ENCODE results near the gene CCT8L2.
"Not testable (repeated sequence)": the region's sequence is repeated elsewhere in the genome, so short reads cannot be mapped to it uniquely, and the experiment has no call there.

The CCT8L2 gene, protein sequence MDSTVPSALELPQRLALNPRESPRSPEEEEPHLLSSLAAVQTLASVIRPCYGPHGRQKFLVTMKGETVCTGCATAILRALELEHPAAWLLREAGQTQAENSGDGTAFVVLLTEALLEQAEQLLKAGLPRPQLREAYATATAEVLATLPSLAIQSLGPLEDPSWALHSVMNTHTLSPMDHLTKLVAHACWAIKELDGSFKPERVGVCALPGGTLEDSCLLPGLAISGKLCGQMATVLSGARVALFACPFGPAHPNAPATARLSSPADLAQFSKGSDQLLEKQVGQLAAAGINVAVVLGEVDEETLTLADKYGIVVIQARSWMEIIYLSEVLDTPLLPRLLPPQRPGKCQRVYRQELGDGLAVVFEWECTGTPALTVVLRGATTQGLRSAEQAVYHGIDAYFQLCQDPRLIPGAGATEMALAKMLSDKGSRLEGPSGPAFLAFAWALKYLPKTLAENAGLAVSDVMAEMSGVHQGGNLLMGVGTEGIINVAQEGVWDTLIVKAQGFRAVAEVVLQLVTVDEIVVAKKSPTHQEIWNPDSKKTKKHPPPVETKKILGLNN

DNA sequence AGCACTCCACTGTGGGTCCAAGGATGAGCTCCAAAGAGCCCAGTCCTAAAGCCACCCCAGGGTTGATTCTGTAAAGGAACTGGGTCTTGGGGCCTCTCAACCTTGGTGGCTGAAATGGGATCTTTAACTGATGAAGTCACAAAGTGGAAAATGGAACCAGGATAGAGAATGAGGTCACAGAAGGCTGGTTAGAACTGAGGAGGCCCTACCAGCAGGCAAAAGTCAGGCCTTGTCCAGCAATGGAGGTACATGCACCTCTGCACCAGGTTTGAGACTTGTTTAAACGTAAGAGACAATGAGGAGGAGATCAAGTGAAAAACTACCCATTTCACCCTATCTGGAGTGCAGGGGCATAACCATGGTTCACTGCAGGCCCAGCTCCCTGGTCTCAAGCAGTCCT, at the start of gene CCT8L2:
Gene CCT8L2, minus strand, starts transcription at position 101 of the 400 bp plus-strand sequence. CDS start 260 bp downstream, outside the sequence.
- not testable (repeated sequence) for FAIRE-seq; DNase-seq (ENCODE audit: extremely low spot score, insufficient read length, low read depth)

DNA sequence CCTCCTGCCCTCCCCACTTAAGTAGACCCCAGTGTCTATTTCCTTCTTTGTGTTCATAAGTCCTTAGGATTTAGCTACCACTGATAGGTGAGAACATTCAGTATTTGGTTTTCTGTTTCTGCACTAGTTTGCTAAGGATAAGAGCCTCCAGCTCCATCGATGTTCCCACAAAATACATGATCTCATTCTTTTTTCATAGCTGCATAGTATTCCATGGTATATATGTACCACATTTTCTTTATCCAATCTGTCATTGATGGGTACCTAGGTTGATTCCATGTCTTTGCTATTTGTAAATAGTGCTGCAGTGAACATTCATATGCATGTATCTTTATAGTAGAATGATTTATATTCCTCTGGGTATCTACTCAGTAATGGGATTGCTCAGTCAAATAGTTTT, 42.8 kb upstream of the CCT8L2 start:
- DNase-seq (ENCODE audit: extremely low spot score, insufficient read length, low read depth); FAIRE-seq: not testable (repeated sequence)

DNA sequence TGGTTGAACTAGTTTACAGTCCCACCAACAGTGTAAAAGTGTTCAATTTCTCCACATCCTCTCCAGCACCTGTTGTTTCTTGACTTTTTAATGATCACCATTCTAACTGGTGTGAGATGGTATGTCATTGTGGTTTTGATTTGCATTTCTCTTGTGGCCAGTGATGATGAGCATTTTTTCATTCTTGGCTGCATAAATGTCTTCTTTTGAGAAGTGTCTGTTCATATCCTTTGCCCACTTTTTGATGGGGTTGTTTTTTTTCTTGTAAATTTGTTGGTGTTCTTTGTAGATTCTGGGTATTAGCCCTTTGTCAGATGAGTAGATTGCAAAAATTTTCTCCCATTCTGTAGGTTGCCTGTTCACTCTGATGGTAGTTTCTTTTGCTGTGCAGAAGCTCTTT, 41.5 kb upstream of the CCT8L2 start:
- FAIRE-seq; DNase-seq (ENCODE audit: extremely low spot score, insufficient read length, low read depth): not testable (repeated sequence)

DNA sequence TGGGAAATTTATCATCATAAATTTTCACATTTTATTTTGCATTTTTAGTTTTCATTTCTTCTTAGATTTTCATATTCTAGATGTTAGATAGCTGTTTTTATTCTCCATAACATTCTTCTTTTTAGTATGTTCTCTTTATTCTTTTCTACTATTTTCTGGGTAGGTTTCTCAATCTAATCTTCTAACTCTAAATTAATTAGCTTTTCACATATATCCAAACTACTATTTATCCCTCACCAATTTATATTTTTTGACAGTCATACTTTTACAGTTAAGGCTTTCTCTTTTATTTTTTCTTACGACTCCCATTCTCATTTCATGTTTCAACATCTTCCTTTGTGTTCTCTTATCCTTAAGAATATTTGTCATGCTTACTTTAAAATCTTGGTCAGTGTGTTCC, 35.9 kb upstream of the CCT8L2 start:
- FAIRE-seq; DNase-seq (ENCODE audit: extremely low spot score, insufficient read length, low read depth): not testable (repeated sequence)

DNA sequence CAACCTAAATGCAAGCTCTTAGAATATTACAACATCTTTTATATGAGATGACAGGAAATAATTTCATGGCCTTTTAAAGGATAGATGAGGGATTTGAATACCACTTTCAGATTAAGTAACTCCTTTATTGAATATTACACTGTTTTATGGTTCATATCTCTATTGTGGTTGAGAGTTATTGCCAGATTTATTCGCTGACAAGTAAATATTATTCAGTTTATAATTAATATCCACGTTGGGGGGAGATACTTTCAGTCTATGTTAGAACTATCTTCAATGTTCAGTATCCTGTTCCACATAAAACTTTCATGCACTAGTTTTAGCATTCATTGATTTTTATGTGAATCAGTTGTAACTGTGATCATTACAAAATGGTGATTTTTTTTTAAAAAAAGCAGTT, 32.4 kb upstream of the CCT8L2 start:
- FAIRE-seq; DNase-seq (ENCODE audit: extremely low spot score, insufficient read length, low read depth): not testable (repeated sequence)

DNA sequence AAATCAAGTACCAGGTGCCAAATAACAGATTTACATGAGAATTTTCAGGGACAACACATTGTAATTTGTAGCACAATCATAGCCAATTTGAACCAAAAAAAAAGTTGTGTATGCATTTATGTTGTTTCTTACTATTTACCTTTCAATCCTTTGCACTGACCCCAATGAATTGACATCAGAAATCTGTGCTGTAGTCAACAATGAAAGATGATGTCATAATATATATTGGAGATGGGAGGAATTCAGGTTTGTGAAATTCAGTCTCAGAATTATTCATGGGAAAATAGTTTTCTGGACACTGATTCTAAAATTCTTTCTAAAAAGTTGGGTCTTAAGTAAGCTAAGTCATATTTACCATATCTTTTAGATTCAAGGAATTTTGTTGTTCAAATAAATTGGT, 31.0 kb upstream of the CCT8L2 start:
- FAIRE-seq, result not testable (repeated sequence)

DNA sequence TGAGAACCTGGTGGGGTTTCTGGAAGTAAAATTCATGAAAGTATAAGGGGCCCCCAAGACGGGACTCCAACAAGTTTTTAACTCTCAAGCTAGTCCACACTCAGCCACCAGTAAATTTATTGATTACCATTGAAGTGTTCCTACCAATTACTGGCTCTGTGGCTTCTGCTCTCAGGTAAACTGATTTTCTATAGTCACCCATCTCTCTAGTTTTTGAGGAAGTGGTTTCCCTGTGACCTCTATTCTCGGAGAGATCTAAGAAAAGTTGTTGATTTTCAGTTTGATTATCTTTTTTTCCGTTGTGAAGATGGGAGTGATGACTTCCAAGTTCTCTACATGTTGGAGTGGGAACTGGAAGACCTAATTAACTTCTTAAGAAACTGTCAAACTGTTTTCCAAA, 24.9 kb upstream of the CCT8L2 start:
- not testable (repeated sequence) for FAIRE-seq; DNase-seq (ENCODE audit: extremely low spot score, insufficient read length, low read depth)

More for the DNA sequence above, 31.0 kb upstream of the CCT8L2 start:
- not testable (repeated sequence) for DNase-seq (ENCODE audit: extremely low spot score, insufficient read length, low read depth)

DNA sequence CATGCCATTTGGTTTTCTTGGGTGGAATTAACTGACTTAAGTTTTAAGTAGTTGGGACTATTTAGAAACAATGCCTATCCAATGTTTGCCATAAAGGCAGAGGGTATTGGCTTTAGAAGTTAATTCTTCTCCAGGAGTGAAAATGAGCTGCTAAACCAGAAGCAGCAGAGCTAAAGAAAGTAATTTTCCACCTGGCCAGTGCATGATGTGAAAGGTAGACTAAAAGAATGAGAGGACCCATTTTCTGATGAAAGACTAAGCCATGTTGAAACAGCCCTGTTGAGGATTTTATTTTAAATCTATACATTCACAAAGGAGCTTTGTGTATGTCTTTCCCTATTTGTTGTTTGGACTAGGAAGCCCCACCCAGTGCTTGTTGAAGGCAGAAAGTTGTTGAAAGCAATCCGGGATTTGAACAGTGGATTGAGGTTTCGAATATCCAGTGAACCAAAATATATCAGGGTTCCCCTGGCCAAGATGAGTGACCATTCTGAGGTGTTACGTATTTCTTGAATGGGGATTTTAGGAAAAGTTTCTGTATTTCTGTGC, 23.9 kb upstream of the CCT8L2 start:
- FAIRE-seq; DNase-seq (ENCODE audit: extremely low spot score, insufficient read length, low read depth): not testable (repeated sequence)

DNA sequence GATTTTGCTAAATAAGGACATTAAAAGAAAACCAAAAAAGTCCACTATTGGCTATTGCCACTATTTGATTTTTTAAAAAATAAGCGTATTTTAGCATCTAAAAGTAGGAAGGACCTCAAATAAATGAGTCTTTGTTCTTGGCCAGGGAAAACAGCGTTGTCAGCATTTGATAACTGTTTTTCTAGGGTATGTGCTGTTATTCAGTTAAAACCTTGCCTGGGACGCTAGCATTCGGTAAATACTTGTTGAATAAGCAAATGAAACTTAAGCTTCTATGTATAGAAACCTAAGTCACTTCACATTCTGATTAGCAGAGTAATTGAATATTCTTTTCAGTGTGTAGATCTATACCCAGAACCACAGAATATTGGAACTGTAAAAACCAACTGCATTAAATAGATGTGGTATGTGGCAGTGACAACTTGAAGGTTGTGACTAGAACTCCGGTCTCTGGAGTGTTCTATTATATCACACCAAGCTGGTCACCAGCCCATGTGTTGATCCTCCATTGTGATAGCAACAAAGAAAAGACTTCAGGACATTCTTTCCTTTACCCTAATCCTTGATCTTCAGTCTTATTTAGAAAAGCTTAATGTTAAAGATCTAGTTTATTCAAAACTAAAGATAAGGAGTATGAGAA, 23.1 kb upstream of the CCT8L2 start:
- not testable (repeated sequence) for DNase-seq (ENCODE audit: extremely low spot score, insufficient read length, low read depth); FAIRE-seq

DNA sequence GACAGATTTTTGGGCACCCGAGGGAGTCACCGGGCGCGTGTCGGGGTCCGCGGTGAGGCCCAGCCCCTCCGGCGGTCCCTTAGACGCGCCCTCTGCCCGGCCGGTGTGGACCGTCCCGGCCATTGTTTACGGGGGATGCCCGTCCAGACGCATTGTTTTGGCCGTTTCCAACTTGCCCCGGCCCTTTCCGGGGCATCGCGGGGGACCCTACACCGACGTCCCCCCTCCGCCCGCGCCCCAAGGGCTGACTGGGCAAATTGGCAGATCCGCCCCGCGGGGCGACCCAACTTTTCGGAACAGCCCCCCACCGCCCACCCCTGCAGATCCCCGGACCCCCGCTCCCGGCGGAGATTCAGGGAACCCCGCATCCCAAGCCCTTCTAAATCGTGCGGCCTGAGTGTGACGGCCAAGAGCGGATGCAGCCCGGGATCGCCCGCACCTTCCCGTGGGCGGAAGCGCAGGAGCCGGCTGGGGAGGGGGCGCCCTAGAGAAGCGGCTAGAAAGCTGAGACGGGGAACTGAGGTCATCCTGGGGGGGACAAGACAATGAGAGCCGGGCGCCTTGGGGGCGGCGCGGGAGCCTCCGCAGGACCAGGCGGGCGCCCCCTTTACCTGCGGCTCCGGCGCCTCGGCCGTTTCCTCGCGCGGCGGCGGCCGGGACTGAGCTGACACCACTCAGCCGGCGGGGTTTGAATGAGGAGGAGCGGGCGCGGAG, 17.1 kb upstream of the CCT8L2 start:
- DNase-seq (ENCODE audit: extremely low spot score, insufficient read length, low read depth) (no peak), FAIRE-seq (no peak)

DNA sequence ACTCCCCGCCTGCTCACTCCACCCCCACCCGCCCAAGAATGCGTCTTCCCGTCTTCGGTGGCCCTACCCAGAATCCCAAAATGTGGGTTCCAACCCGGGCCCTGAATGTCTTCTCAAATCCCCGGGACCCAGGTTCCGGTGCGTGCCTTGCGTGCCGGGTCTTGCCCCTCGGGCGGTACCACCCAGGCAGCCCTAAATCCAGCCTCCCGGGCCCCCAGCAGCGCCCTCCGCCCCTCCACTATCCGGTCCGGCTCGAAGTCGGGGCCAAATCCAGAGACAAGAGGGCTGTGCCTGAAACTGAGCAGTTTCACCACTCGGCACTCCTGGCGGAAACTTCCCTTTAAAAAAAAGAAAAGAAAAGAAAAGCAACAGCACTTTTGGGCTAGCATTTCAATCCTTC, 16.3 kb upstream of the CCT8L2 start:
- DNase-seq (ENCODE audit: extremely low spot score, insufficient read length, low read depth) (no peak), FAIRE-seq (no peak)

DNA sequence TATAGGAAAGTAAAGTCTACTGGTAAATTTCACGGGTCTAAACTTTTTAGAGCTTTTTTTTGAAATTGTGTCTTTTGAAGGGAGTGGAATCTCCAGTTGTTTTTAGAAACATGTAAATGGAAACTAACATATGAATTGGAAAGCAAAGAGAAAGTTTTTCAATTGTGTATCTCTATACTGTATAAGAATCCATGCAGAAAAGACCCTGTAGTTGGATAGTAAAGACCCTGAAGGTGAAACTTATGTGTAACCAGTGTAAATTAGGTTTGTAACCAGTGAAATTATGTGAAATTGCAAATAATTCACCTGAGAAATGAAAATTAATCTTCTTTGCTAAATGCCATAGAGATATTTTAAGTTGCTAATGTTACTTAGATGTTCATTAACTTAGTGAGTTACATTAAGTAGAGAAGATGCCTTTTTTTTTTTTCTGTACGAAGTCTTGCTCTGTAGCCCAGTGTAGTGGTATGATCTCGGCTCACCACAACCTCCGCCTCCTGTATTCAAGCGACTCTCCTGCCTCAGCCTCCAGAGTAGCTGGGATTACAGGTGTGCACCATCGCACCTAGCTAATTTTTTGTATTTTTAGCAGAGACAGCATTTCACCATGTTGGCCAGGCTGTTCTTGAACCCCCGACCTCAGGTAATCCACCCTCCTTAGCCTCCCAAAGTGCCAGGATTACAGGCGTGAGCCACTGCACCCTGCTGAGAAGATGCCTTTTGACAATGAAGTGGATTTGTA, 11.8 kb upstream of the CCT8L2 start:
- DNase-seq (ENCODE audit: extremely low spot score, insufficient read length, low read depth); FAIRE-seq: not testable (repeated sequence)

DNA sequence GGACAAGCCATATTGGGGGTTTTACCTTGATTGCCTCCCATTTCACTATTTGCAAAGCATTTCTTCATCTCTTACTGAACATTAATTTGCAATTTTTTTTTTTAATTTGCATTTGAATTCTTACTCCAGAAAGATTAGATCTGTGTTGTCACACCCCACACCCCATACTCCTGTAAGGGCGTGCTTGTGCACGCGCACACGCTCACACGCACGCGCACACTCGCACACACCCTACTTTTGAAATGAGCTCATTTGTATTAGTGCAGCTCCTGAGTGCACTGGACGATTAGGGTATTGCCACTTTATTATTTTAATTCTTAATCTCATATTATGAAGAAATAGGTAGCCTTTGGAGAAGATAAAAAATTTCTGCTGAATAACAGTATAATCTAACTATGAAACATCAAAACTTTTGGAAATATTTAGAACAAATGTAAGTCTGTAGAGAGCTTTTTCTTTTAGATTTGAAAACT, 11.2 kb upstream of the CCT8L2 start:
- FAIRE-seq, result peak; percentile 63
- DNase-seq (ENCODE audit: extremely low spot score, insufficient read length, low read depth), result not testable (repeated sequence)

DNA sequence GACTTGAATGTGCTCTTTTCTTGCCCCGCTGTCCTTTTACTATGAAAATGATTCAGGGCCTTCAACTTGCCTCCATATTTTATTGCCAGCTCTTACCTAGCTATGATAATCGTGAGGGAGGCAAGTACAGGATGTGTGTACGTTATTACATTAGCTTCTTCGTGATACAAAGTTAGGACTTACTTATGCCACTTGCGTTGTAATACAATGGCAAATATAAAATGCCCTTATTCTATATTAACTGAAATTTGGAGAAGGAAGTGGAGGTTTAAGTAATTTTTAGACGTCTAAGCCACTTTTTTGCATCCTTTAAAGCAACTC, 10.8 kb upstream of the CCT8L2 start:
- DNase-seq (ENCODE audit: extremely low spot score, insufficient read length, low read depth) (no peak), FAIRE-seq (no peak)

DNA sequence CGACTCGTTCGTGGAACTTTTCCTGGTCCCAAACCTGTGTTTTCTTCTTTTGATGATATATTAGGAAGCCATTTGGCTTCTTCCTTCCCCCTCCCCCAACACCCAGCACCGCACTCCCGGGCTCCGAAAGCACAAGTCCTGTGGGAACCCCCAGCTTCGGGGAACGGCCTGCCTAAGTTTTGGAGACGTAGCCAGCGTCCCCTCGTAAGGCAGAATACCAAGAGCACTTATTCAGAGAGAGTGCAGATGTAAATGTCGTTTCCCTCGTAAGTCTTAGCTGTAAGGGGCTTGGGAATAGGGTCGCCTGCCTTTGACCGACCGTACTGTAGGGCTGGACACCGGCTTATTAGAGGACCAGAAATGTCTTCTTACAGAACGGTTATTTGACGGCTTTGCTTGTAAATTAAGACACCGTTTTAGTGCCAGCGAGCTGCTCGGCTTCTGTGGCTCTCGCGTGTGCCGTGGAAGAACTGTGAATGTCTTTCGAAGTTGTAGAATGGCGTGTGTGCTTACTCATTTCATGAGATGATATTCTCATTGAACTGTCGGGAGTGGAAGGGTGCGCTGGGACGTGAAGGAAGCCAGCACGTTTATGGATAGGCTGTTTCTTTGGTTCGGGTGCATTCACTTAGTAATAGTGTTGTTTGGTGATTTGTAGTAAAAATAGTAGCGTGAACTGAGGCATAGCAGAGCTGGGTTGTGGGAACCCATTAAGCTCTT, 10.3 kb upstream of the CCT8L2 start:
- not testable (repeated sequence) for DNase-seq (ENCODE audit: extremely low spot score, insufficient read length, low read depth)
- FAIRE-seq, result peak; percentile 71

DNA sequence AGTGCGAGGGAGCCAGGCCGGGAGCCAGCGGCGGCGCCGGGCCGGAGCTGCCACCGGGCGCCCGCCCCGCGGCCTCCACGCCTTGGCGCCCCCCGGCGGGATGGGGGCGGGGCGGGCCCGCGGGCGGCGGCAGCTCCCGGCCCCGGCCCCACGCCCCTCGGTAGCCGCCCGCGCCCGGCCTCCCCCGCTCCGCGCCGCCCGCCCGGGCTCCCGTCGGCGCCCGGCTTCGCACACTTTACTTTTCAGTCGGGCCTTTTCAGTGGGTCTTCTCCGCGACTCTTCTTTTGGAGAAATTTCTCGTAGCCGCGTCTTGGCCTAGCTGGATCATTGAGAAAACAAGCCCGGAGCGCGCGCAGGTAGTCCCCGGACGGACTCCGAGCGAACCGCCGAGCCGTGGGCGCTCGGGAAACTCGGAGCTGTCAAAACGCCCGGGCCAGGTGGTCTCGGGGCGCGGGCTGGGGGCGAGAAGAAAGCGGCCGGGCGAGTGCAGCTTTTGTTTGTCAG, 9.7 kb upstream of the CCT8L2 start:
- not testable (repeated sequence) for DNase-seq (ENCODE audit: extremely low spot score, insufficient read length, low read depth); FAIRE-seq

DNA sequence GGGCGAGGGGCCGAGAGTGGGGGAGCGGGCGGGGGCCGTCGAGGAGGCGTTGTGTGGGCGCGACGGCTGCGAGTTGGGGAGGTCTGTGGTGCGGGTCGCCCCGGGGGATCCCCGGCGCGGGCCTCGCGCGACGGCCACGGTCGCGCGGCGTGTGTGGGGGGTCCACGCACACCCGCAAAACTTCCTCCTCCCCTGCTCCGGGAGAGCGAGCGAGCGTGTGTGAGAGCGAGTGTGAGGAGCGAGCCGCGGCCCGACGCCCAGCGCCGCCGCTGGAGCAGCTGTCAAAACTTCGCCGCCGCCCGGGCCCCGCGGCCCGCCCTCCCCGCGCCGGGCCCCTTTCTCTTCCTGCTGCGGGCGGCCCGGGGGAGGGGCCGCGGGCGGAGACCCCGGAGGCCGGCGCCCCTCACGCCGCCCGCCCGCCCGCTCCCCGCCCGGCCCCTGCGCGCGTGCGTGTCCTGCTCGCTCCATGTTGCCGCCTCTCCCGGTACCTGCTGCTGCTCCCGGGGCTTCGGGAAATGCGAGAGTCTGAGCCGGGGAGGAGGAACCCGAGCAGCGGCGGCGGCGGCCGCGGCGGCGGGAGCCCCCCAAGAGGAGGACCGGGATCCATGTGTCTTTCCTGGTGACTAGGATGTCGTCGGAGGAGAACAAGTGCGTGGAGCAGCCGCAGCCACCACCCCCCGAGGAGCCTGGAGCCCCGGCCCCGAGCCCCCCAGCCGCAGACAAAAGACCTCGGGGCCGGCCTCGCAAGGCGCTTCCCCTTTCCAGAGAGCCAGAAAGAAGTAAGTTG, 9.0 kb upstream of the CCT8L2 start:
- FAIRE-seq (no peak), DNase-seq (ENCODE audit: extremely low spot score, insufficient read length, low read depth) (no peak)
